Spleen (tissue), 7 donors: Measurements from ENCODE around the gene CDK13.

Source experiments
- POLR2A ChIP-seq, 3 donors: fragments of 450-650 bp; IDR thresholded peaks; one replicate each; pipeline ENCODE4 v1.5.1; 2017; ENCODE audit warnings: antibody characterized with exemption in 3 of 3, mild to moderate bottlenecking in 1 of 3
- POLR2AphosphoS5 ChIP-seq, 3 donors: sonication (generic); formaldehyde crosslinking; IDR thresholded peaks; one replicate each; pipeline ENCODE4 v1.5.1; 2017; ENCODE audit warnings: antibody characterized with exemption in 3 of 3
- TF ChIP-seq, protein P1 (sequence below), 11 experiments: fragments of 200-600 bp in 7 of 11; fragments of 450-650 bp in 4 of 11; sonication (generic) in 4 of 11; IDR thresholded peaks in 8 of 11; conservative IDR thresholded peaks in 3 of 11; 1 replicate in 7 of 11; 2 replicates in 4 of 11; pipeline versions ENCODE4 v1.4.0 to v1.8.0; 2016 to 2021; ENCODE audit warnings: antibody characterized with exemption in 11 of 11, inconsistent platforms in 4 of 11, mild to moderate bottlenecking in 1 of 11
- donor health status: DM: no; HTN: no; CAD: no; lungs with moderate emphysema.
- donor health status: DM: no; HTN: no; CAD: no.
- donor health status: DM: no; HTN: no; CAD: no.

GRCh38 chr7:39969431-39969830 is 19.4 kb downstream of the CDK13 start:
- TF ChIP-seq, protein P1, sequence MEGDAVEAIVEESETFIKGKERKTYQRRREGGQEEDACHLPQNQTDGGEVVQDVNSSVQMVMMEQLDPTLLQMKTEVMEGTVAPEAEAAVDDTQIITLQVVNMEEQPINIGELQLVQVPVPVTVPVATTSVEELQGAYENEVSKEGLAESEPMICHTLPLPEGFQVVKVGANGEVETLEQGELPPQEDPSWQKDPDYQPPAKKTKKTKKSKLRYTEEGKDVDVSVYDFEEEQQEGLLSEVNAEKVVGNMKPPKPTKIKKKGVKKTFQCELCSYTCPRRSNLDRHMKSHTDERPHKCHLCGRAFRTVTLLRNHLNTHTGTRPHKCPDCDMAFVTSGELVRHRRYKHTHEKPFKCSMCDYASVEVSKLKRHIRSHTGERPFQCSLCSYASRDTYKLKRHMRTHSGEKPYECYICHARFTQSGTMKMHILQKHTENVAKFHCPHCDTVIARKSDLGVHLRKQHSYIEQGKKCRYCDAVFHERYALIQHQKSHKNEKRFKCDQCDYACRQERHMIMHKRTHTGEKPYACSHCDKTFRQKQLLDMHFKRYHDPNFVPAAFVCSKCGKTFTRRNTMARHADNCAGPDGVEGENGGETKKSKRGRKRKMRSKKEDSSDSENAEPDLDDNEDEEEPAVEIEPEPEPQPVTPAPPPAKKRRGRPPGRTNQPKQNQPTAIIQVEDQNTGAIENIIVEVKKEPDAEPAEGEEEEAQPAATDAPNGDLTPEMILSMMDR (IDR thresholded peaks at IDR 0.05 in 8 of 11, conservative IDR thresholded peaks at IDR 0.05 in 3 of 11), result no peak
- TF ChIP-seq POLR2AphosphoS5 (IDR thresholded peaks at IDR 0.05) (no peak), POLR2A (IDR thresholded peaks at IDR 0.05) (no peak)
